ENCODE data around the gene ELAVL2.

GRCh38 chr9:23701291-23701690 lies 124.7 kb downstream of the ELAVL2 start:
- TF ChIP-seq CTCF (IDR thresholded peaks at IDR 0.05; ENCODE audit: low read length) (no peak), EZH2 (IDR thresholded peaks at IDR 0.05; ENCODE audit: borderline replicate concordance, low read length) (no peak)
